NCI-H2107 treated with DMSO at 0.1 percent for 48 hours (cell line): Measurements from ENCODE around the gene RYR1.
"Not testable (repeated sequence)": the region's sequence is repeated elsewhere in the genome, so short reads cannot be mapped to it uniquely, and the experiment has no call there.

ENCODE experiments used
- DNase-seq: peaks from one replicate; lab custom pipeline; 2025; ENCODE audit not compliant: unreplicated experiment; lab: John Stamatoyannopoulos, UW

RYR1 gene

DNA sequence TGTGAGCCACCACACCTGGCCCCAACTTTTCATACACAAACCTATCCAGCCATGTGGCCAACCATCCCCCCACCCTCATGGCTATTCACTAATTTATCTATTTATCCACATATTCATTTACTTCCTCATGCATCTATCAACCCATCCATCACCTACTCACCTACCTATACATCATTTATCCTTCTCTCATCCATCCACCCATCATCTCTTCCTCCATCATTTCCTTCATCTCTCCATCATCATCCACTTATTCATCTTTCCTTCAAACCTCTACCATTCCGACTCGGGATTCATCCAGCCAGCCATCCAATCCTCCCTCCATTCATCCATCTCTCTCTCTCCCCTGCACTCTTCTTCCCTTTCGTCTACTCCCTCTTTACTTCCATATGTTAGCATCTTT lies 54.6 kb downstream of the RYR1 start:
- no peak for DNase-seq

DNA sequence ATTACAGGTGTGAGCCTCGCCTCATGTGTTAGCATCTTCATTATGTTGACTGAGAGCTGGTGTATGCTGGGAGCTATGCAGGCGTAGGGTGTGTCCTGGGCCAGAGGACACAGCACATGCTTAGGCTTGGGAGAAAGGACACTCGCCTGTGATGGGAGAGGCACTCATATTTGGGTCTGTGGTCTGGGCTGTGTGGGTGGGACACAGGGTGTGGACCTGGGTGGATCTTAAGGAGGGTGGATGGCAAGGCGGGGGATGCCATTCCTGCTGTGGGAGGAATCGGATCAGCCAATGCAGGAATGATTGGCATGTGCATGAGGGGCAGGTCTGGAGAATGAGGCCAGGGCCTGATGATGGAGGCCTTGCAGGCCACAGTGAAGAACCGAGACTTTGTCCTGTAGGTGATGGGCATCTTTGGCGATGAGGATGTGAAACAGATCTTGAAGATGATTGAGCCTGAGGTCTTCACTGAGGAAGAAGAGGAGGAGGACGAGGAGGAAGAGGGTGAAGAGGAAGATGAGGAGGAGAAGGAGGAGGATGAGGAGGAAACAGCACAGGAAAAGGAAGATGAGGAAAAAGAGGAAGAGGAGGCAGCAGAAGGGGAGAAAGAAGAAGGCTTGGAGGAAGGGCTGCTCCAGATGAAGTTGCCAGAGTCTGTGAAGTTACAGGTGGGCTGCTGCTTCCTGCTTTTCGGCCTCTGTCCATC lies 55.4 kb downstream of the RYR1 start:
- no peak for DNase-seq

DNA sequence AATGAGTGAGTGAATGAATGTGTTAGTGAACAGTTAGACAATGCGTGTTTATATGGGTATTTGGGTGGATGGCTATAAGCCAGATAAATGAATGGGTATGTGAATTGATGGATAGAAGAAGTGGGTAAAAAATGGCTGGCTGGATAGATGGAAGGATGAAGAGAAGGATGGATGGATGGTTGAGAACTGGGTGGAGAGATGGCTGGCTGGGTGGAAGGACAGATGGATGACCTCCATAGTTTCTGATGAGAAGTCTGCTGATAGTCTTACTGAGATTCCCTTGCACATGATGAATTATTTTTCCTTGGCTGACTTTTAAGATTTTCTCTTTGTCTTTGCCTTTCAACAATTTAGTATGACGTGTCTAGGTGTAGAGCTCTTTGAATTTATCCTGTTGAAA lies 57.4 kb downstream of the RYR1 start:
- DNase-seq, result no peak

DNA sequence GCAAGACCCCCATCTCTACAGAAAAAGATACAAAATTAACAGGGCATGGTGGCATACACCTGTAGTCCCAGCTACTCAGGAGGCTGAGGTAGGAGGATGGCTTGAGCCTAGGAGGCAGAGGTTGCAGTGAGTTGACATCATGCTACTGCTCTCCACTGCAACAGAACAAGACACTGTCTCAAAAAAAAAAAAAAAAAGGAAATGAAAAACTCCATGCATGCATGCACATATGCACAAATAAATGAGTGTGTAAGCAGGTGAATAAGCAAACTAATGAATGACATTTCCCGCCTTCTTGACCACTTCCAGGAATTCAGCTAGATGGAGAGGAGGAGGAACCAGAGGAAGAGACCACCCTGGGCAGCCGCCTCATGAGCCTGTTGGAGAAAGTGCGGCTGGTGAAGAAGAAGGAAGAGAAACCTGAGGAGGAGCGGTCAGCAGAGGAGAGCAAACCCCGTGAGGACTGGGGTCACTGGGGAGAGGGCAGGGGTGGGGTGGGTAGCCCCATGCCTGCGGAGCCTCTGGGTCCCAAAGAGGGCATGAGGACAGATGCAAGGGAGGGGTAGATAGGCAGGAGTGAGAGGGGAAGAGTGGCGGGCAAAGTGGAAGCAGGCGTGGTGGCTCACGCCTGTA lies 58.8 kb downstream of the RYR1 start:
- DNase-seq, result no peak

DNA sequence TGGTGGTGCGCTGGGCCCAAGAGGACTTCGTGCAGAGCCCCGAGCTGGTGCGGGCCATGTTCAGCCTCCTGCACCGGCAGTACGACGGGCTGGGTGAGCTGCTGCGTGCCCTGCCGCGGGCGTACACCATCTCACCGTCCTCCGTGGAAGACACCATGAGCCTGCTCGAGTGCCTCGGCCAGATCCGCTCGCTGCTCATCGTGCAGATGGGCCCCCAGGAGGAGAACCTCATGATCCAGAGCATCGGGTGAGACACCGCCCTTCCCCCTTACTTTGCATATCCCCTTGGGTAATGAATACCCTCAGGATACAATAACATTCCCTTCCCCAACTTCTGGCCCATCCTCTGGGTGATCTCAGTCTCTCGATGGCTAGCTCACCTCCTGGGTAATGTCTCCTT lies 60.9 kb downstream of the RYR1 start:
- DNase-seq, result no peak

DNA sequence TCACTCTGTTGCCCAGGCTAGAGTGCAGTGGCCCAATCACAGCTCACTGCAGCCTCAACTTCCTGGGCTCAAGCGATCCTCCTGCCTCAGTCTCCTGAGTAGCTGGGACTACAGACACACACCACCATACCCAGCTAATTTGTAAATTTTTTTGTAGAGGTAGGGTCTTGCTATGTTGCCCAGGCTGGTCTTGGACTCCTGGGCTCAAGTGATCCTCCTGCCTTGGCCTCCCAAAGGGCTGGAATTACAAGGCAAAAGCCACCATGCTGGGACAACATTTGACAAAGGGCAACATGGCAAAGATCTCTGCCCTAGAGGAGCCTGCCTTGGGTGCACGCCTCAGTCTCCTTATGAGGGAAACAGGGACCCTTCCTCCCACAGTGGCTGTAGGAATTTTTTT lies 61.9 kb downstream of the RYR1 start:
- not testable (repeated sequence) for DNase-seq

DNA sequence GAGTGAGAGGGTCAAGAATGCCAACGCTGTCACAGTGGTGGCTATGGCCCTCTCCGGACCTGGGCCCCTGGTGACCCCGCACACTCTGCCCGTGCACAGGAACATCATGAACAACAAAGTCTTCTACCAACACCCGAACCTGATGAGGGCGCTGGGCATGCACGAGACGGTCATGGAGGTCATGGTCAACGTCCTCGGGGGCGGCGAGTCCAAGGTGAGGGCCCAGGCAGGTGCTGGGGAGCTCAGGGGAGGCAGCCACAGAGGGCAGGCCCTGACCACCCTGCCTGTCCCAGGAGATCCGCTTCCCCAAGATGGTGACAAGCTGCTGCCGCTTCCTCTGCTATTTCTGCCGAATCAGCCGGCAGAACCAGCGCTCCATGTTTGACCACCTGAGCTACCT lies 62.6 kb downstream of the RYR1 start:
- DNase-seq, result no peak

DNA sequence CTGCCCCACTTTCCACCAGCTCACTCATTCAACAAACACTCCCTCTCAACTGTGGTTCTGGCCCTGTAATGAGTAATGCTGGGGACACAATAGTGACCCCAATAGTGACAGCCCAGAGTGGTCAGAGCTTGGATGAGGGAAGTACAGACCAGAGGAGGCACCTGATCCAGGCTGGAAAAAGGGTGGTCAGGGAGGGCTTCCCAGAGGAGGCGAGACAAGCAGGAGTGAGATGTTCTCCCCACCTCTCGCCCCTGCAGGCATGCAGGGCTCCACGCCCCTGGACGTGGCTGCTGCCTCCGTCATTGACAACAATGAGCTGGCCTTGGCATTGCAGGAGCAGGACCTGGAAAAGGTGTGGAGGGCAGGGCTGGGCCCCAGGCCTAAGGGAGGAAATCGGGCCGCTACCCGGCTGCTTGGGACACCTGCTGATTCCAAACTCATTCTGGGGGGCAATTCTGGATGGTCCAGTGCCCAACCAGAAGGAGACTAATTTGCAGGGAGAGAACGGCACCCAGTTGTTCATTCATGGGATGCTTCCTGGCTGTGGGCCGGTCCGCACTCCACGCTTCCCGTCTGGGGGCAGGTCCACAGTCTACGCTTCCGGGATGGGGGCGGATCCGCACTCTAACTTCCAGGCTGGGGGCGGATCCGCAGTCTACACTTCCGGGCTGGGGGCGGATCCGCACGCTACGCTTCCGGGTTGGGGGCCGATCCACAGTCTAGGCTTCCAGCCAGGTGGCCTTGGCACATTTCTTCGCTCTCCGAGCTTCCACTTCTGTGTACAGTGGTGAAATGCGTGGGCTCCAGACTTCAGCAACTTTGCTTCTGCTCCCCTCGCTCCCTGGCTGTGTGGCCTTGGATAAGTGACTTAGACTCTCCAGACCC lies 63.4 kb downstream of the RYR1 start:
- DNase-seq, result no peak

DNA sequence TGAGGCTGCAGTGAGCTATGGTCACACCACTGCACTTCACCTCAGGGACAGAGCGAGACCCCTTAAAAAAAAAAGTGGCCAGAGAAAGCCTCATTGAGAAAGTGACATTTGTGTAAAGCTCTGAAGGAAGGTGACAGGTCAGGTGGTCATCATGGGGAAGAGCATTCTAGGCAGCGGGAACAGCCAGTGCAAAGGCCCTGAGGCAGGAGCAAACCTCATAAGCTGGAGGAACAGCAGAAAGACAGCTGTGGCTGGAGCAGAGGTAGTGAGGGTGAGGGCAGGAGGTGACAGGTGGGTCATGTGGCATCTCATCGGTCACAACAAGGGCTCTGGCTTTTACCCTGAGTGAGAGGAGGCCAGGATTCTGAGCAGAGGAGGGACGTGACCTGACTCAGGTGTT lies 64.4 kb downstream of the RYR1 start:
- no peak for DNase-seq

DNA sequence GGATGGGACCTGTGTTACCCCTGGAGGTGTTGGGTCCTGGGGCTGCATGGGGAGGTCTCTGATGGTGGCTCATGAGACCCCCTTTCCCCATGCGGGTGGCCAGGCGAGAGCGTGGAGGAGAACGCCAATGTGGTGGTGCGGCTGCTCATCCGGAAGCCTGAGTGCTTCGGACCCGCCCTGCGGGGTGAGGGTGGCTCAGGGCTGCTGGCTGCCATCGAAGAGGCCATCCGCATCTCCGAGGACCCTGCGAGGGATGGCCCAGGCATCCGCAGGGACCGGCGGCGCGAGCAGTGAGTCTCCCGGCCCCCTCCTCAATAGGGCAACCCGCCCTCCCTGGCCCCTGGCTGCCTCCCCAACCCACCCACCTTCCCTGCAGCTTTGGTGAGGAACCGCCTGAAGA lies 66.0 kb downstream of the RYR1 start:
- DNase-seq, result no peak

DNA sequence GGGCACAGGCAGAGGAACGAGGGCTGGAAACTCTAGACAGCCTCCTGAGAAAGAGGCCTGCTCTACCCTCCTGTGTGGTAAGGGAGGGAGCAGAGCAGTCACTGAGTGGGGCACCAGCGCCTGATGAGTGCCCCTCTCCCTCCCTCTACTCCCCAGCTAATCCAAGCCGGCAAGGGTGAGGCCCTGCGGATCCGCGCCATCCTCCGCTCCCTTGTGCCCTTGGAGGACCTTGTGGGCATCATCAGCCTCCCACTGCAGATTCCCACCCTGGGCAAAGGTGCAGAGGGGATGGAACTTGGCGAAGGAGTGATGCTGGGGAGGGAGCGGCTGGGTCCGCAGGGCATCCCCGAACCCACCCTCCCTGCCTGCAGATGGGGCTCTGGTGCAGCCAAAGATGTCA lies 67.0 kb downstream of the RYR1 start:
- no peak for DNase-seq

DNA sequence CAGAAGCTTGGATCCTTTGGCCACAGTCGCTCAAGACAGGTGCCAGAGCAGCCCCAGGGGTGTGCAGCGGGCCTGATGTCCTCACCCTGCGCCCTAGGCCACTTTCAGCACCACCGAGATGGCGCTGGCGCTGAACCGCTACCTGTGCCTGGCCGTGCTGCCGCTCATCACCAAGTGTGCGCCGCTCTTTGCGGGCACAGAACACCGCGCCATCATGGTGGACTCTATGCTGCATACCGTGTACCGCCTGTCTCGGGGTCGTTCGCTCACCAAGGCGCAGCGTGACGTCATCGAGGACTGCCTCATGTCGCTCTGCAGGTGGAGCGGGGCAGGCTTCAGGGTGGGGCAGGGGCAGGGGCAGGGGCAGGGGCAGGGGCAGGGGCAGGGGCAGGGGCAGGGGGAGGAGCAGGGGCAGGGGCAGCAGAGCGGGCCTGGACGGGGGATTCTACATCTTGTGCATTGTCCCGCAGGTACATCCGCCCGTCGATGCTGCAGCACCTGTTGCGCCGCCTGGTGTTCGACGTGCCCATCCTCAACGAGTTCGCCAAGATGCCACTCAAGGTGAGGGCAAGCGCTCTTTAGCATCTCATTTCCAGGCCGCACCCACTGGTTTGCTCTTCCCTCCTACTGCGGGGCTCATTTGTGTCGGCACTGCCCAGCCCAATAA lies 69.1 kb downstream of the RYR1 start:
- no peak for DNase-seq

DNA sequence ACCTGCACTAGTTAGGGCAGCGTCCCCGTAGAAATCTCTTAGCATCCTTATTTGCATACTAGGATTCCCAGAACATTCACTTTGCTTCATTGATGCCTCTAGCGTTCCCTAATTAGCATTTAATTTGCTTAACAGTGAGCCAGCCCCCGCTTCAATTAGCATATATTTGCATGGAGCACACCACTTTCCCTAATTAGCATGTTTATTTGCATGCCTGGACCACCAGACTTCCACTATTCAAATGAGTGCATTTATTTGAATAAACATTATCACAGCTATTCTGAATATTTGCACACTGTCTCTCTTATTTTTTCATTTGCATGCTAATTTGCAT lies 69.6 kb downstream of the RYR1 start:
- DNase-seq, result no peak

DNA sequence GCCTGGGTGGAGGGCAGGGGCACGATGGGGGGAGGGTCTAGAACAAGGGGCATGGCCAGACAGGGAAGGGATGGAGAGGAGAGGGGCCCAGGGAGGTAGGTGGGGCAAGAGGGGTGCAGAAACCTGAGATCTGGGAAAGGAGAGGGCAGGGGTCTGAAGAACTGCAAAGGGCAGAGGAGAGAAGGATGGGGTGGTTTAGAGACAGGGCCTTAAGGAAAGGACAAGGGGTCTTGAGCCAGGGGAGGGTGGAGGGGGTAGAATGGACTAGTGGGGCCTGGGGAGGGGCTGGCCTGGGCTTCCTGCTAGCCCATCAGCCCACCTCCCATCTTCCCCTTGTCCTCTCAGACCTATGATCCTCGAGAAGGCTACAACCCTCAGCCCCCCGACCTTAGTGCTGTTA lies 72.5 kb downstream of the RYR1 start:
- no peak for DNase-seq

DNA sequence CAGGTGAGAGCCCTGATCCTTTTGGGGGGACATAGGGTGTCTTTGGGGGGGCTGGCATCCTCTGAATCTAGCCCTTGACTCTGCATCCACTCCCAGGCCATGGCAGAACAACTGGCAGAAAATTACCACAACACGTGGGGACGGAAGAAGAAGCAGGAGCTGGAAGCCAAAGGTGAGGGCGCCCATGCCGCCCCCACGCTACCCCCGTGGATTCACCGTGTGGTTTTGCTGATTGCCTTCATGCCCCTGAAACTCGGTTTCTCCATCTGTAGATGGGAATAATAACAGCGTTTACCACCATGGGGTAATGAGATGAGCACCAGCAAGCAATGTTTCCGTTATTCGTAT lies 72.9 kb downstream of the RYR1 start:
- no peak for DNase-seq

DNA sequence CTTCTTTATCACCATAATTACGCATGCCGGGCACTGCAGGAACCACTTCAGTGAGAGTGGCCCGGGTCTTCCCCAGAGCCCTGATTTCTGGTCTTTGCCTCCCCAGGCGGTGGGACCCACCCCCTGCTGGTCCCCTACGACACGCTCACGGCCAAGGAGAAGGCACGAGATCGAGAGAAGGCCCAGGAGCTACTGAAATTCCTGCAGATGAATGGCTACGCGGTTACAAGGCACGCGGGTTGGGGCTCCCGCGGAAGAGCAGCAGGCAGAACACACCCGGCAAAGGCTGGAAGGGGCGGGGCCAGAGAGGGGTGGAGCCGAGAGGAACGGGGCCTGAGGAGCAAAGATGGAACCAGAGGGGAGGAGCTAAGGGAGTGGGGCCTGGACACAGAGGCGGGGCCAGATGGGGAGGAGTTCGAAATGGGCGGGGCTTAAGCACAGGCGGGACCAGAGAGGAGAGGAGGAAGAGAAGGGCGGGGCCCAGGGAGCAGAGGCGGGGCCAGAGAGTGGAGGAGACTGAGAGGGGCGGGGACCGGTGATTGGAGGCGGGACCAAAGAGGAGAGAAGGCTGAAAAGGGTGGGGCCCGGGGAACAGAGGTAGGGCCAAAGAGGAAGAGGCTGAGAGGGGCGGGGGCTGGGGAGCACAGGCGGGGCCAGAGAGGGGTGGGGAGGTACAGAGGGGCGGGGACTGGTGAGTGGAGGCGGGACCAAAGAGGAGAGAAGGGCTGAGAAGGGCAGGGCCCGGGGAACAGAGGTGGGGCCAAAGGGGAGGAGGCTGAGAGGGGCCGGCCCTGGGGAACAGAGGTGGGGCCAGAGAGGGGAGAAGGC lies 73.4 kb downstream of the RYR1 start:
- DNase-seq, result no peak

DNA sequence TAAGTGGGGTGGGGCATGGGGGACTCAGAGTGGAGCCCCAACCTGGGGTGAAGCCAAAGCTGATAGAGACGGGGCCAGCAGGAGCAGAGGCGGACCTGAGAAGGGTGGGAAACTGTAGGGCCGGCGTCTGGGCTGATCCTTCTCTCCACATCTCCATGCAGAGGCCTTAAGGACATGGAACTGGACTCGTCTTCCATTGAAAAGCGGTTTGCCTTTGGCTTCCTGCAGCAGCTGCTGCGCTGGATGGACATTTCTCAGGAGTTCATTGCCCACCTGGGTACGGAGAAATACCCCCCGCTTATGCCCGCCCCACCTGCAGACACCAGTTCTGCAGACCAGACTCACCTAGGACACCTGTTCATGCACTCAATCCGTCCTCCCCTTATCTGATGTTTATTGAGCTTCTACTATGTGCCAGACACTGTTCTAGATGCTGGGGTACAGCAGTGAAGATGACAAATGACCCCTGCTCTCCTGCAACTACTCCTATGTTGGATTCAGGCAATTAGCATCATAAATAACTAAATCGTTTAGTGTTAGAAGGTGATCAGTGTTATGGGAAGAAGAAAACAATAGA lies 74.1 kb downstream of the RYR1 start:
- DNase-seq, result no peak

DNA sequence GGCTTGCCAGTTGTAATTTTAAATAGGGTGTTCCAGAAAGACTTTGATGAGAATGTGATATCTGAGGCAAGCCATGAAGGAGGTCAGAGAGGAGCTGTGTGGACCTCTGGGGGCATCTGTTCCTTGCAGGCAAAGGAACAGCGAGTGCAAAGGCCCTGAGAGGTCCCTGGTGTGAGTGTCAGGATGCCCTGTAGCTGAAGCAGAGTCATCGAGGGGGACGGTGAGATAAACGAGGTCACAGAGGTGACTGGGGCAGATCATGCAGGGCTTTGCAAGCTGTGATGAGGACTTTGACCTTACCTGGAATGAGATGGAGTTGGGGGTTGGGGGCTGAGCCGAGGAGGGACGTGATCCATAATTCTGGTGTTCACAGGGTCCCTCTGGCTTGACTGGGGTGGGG lies 75.0 kb downstream of the RYR1 start:
- DNase-seq, result no peak

DNA sequence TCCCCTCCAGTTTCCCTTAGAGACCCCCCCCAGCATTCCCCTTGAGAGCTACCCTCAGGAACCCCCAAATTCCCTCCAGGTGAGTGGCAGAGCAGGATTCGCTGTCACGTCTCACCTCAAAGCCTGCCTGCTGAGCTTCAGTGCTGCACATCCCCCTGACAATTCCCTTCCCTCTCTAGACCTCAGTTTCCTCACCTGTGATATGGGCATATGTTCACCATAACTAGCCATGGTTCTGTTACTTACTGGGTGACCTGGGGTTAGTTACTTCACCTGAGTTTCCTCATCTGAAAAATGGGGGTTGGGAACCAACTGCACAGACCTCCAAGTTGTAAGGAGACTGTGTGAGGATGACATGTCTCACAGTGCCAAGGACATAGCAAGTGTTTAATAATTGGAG lies 75.5 kb downstream of the RYR1 start:
- DNase-seq, result no peak

DNA sequence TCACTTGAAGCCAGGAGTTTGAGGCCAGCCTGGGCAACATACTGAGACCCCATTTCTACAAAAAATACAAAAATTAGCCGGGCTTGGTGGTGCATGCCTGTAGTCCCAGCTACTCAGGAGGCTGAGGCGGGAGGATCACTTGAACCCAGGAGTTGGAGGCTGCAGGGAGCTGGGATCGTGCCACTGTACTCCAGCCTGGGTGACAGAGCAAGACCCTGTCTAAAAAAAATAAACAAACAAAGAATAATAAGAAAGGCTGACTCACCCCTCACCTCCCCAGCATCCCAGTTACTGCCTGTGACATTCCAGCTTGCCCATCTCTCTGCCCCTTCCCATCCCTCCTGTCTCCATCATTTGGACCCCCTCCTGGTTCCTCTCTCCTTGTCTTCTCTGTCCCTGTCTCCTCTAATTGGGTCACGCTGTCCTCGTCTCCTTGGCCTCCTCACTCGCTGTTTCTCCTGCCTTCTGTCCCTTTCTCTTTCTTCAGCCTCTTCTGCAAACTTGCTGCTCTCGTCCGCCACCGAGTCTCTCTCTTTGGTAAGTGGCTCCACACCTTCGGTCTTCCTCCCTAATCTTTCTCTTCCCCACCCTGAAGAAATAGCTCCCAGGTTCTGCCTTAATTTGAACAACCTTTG lies 77.7 kb downstream of the RYR1 start:
- DNase-seq, result no peak
